ENCODE results near the gene PTTG1IP.

Gene PTTG1IP

GRCh38 chr21:44866780-44867179 is 6.7 kb downstream of the PTTG1IP start:
- Histone ChIP-seq H3K4me1 (ENCODE audit: insufficient read depth, low read length) (peaks cover 62% of the 10 kb centered on the region), H3K27ac (ENCODE audit: low read depth, low read length) (no peak overlapping the region), H3K9ac (ENCODE audit: low read length) (no peak overlapping the region), H3K36me3 (ENCODE audit: insufficient read depth, low read length) (peaks cover 22% of the 10 kb centered on the region), H3K9me3 (ENCODE audit: low read length) (no peaks in the 10 kb centered on the region), H3K4me3 (ENCODE audit: low read depth in 1 of 2, low read length in 2 of 2) (peak overlapping the region in 1 of 2 donors; percentile 22), H3K27me3 (ENCODE audit: control insufficient read depth in 1 of 2, insufficient read depth in 2 of 2, low read length in 2 of 2) (no peaks in the 10 kb centered on the region)

GRCh38 chr21:44865561-44866280 is 7.8 kb downstream of the PTTG1IP start:
- H3K36me3 ChIP-seq (ENCODE audit: insufficient read depth, low read length) = peaks cover 22% of the 10 kb centered on the region
- H3K4me3 ChIP-seq (ENCODE audit: low read depth in 1 of 2, low read length in 2 of 2) = no peak overlapping the region
- H3K27me3 ChIP-seq (ENCODE audit: control insufficient read depth in 1 of 2, insufficient read depth in 2 of 2, low read length in 2 of 2) = no peaks in the 10 kb centered on the region
- no peak overlapping the region for H3K27ac ChIP-seq (ENCODE audit: low read depth, low read length)
- peaks cover 51% of the 10 kb centered on the region for H3K4me1 ChIP-seq (ENCODE audit: insufficient read depth, low read length)
- H3K9ac ChIP-seq (ENCODE audit: low read length) = no peak overlapping the region
- no peaks in the 10 kb centered on the region for H3K9me3 ChIP-seq (ENCODE audit: low read length)

- peaks cover 37% of the 10 kb centered on the region for H3K4me1 ChIP-seq (ENCODE audit: insufficient read depth, low read length)
Measured at GRCh38 chr21:44862869-44863685, 10.4 kb downstream of the PTTG1IP start.

GRCh38 chr21:44858791-44859190 is 14.7 kb downstream of the PTTG1IP start:
- H3K27me3 ChIP-seq (ENCODE audit: control insufficient read depth in 1 of 2, insufficient read depth in 2 of 2, low read length in 2 of 2) = no peaks in the 10 kb centered on the region
- H3K9ac ChIP-seq (ENCODE audit: low read length) = no peak overlapping the region
- no peak overlapping the region for H3K27ac ChIP-seq (ENCODE audit: low read depth, low read length)
- H3K4me3 ChIP-seq (ENCODE audit: low read depth in 1 of 2, low read length in 2 of 2) = no peak overlapping the region
- peaks cover 14% of the 10 kb centered on the region for H3K4me1 ChIP-seq (ENCODE audit: insufficient read depth, low read length)
- no peaks in the 10 kb centered on the region for H3K9me3 ChIP-seq (ENCODE audit: low read length)
- peaks cover 52% of the 10 kb centered on the region for H3K36me3 ChIP-seq (ENCODE audit: insufficient read depth, low read length)

More at GRCh38 chr21:44862869-44863685, 10.4 kb downstream of the PTTG1IP start:
- Histone ChIP-seq H3K27ac (ENCODE audit: low read depth, low read length) (no peak overlapping the region), H3K27me3 (ENCODE audit: control insufficient read depth in 1 of 2, insufficient read depth in 2 of 2, low read length in 2 of 2) (no peaks in the 10 kb centered on the region), H3K9ac (ENCODE audit: low read length) (no peak overlapping the region), H3K4me3 (ENCODE audit: low read depth in 1 of 2, low read length in 2 of 2) (no peak overlapping the region), H3K9me3 (ENCODE audit: low read length) (no peaks in the 10 kb centered on the region), H3K36me3 (ENCODE audit: insufficient read depth, low read length) (peaks cover 36% of the 10 kb centered on the region)

- Histone ChIP-seq H3K4me1 (ENCODE audit: insufficient read depth, low read length) (peaks cover 14% of the 10 kb centered on the region), H3K9me3 (ENCODE audit: low read length) (no peaks in the 10 kb centered on the region), H3K36me3 (ENCODE audit: insufficient read depth, low read length) (peaks cover 51% of the 10 kb centered on the region), H3K27me3 (ENCODE audit: control insufficient read depth in 1 of 2, insufficient read depth in 2 of 2, low read length in 2 of 2) (no peaks in the 10 kb centered on the region), H3K4me3 (ENCODE audit: low read depth in 1 of 2, low read length in 2 of 2) (no peak overlapping the region), H3K27ac (ENCODE audit: low read depth, low read length) (no peak overlapping the region), H3K9ac (ENCODE audit: low read length) (no peak overlapping the region)
Measured at GRCh38 chr21:44858291-44858690, 15.2 kb downstream of the PTTG1IP start.

GRCh38 chr21:44857127-44857892 is 16.2 kb downstream of the PTTG1IP start:
- Histone ChIP-seq H3K4me3 (ENCODE audit: low read depth in 1 of 2, low read length in 2 of 2) (no peak overlapping the region), H3K27me3 (ENCODE audit: control insufficient read depth in 1 of 2, insufficient read depth in 2 of 2, low read length in 2 of 2) (no peaks in the 10 kb centered on the region), H3K36me3 (ENCODE audit: insufficient read depth, low read length) (peaks cover 49% of the 10 kb centered on the region), H3K4me1 (ENCODE audit: insufficient read depth, low read length) (peaks cover 14% of the 10 kb centered on the region), H3K27ac (ENCODE audit: low read depth, low read length) (no peak overlapping the region), H3K9ac (ENCODE audit: low read length) (no peak overlapping the region), H3K9me3 (ENCODE audit: low read length) (no peaks in the 10 kb centered on the region)

- H3K27me3 ChIP-seq (ENCODE audit: control insufficient read depth in 1 of 2, insufficient read depth in 2 of 2, low read length in 2 of 2) = no peaks in the 10 kb centered on the region
- H3K4me3 ChIP-seq (ENCODE audit: low read depth in 1 of 2, low read length in 2 of 2) = no peak overlapping the region
- peaks cover 59% of the 10 kb centered on the region for H3K36me3 ChIP-seq (ENCODE audit: insufficient read depth, low read length)
- no peak overlapping the region for H3K27ac ChIP-seq (ENCODE audit: low read depth, low read length)
- H3K9ac ChIP-seq (ENCODE audit: low read length) = no peak overlapping the region
- H3K9me3 ChIP-seq (ENCODE audit: low read length) = no peaks in the 10 kb centered on the region
- H3K4me1 ChIP-seq (ENCODE audit: insufficient read depth, low read length) = peaks cover 14% of the 10 kb centered on the region
Measured at GRCh38 chr21:44856131-44856530, 17.4 kb downstream of the PTTG1IP start.

GRCh38 chr21:44855572-44855971 is 17.9 kb downstream of the PTTG1IP start:
- Histone ChIP-seq H3K4me3 (ENCODE audit: low read depth in 1 of 2, low read length in 2 of 2) (no peak overlapping the region), H3K9me3 (ENCODE audit: low read length) (no peaks in the 10 kb centered on the region), H3K27ac (ENCODE audit: low read depth, low read length) (no peak overlapping the region), H3K27me3 (ENCODE audit: control insufficient read depth in 1 of 2, insufficient read depth in 2 of 2, low read length in 2 of 2) (no peaks in the 10 kb centered on the region), H3K4me1 (ENCODE audit: insufficient read depth, low read length) (peaks cover 14% of the 10 kb centered on the region), H3K36me3 (ENCODE audit: insufficient read depth, low read length) (peaks cover 64% of the 10 kb centered on the region), H3K9ac (ENCODE audit: low read length) (no peak overlapping the region)

GRCh38 chr21:44854664-44855446 is 18.6 kb downstream of the PTTG1IP start:
- H3K4me1 ChIP-seq (ENCODE audit: insufficient read depth, low read length) = peaks cover 14% of the 10 kb centered on the region
- no peak overlapping the region for H3K9ac ChIP-seq (ENCODE audit: low read length)
- no peaks in the 10 kb centered on the region for H3K9me3 ChIP-seq (ENCODE audit: low read length)
- H3K27me3 ChIP-seq (ENCODE audit: control insufficient read depth in 1 of 2, insufficient read depth in 2 of 2, low read length in 2 of 2) = no peaks in the 10 kb centered on the region
- peaks cover 67% of the 10 kb centered on the region for H3K36me3 ChIP-seq (ENCODE audit: insufficient read depth, low read length)
- no peak overlapping the region for H3K4me3 ChIP-seq (ENCODE audit: low read depth in 1 of 2, low read length in 2 of 2)
- no peak overlapping the region for H3K27ac ChIP-seq (ENCODE audit: low read depth, low read length)

- peaks cover 69% of the 10 kb centered on the region for H3K36me3 ChIP-seq (ENCODE audit: insufficient read depth, low read length)
Measured at GRCh38 chr21:44854391-44854663, 19.2 kb downstream of the PTTG1IP start.

More at GRCh38 chr21:44854391-44854663, 19.2 kb downstream of the PTTG1IP start:
- Histone ChIP-seq H3K9ac (ENCODE audit: low read length) (no peak overlapping the region), H3K27me3 (ENCODE audit: control insufficient read depth in 1 of 2, insufficient read depth in 2 of 2, low read length in 2 of 2) (no peaks in the 10 kb centered on the region), H3K9me3 (ENCODE audit: low read length) (no peaks in the 10 kb centered on the region), H3K4me3 (ENCODE audit: low read depth in 1 of 2, low read length in 2 of 2) (no peak overlapping the region), H3K27ac (ENCODE audit: low read depth, low read length) (no peak overlapping the region), H3K4me1 (ENCODE audit: insufficient read depth, low read length) (peaks cover 14% of the 10 kb centered on the region)
